HG03280 (cell line): ENCODE measurements around the gene SLC7A7.
A peak's percentile ranks its signal among the peaks of the same experiment; 100 is the strongest.
"Not testable (repeated sequence)": the region's sequence is repeated elsewhere in the genome, so short reads cannot be mapped to it uniquely, and the experiment has no call there.

ENCODE experiments used
- ATAC-seq: cut with Tn5 transposase; IDR thresholded peaks from one replicate; pipeline ENCODE4 v1.9.1; 2021; ENCODE audit warnings: mild to moderate bottlenecking, moderate library complexity; ENCODE audit not compliant: unreplicated experiment

Gene SLC7A7

DNA sequence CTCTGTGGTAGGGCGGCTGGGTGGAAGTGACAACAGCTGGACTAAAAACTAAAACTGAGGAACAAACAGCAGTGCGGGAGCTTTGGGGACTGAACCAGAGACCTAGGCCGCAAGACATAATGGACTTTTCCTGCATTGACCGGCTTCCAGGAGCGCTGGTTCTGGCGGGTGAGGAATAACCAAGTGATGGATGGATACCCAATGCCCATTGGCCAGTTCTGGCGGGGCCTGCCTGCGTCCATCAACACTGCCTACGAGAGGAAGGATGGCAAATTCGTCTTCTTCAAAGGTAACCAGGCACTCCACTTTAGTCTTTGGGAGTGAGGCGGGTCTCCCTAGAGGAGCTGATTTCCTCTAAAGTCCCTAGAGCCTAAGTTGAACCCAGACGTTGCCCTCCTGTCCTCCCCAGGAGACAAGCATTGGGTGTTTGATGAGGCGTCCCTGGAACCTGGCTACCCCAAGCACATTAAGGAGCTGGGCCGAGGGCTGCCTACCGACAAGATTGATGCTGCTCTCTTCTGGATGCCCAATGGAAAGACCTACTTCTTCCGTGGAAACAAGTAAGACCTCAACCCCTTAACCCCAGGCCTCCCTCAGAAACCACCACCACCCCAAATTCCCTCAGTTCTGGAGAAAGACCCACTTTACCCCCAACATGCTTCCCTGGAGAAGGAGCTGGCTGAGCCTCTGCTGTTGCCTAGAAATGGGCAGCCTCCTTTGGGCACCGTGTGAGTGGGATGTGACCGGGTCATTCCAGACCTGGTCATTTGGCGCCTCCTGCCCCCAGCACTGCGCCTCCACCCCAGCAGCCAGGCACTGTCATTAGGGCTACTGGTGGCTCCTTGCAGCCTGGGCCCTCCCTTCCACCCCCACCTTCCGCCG lies 29.2 kb upstream of the SLC7A7 start:
- no peak for ATAC-seq

DNA sequence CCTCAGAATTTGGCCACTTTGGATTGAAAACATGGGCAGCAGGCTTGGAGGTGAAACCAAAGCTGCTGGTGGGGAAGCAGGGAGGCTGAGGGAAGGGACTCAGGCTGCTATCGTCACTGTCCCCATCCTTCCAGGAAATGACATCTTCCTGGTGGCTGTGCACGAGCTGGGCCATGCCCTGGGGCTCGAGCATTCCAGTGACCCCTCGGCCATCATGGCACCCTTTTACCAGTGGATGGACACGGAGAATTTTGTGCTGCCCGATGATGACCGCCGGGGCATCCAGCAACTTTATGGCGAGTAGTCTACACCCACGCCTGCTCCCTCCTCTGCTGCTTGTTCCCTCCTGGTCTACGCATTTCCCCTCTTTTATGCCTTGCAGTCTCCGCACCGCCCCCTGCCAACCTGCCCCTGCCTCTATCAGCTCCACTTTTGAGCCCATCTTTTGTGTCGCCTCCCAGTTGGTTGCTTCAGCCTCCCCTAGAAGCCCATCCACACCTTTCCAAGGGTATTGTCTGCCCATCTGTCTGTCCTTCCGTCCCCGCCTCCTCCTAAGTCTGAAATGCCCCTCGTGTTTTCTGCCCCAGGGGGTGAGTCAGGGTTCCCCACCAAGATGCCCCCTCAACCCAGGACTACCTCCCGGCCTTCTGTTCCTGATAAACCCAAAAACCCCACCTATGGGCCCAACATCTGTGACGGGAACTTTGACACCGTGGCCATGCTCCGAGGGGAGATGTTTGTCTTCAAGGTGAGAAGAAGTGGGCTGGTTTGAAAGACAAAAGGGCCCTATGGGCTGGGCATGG lies 28.1 kb upstream of the SLC7A7 start:
- no peak for ATAC-seq

DNA sequence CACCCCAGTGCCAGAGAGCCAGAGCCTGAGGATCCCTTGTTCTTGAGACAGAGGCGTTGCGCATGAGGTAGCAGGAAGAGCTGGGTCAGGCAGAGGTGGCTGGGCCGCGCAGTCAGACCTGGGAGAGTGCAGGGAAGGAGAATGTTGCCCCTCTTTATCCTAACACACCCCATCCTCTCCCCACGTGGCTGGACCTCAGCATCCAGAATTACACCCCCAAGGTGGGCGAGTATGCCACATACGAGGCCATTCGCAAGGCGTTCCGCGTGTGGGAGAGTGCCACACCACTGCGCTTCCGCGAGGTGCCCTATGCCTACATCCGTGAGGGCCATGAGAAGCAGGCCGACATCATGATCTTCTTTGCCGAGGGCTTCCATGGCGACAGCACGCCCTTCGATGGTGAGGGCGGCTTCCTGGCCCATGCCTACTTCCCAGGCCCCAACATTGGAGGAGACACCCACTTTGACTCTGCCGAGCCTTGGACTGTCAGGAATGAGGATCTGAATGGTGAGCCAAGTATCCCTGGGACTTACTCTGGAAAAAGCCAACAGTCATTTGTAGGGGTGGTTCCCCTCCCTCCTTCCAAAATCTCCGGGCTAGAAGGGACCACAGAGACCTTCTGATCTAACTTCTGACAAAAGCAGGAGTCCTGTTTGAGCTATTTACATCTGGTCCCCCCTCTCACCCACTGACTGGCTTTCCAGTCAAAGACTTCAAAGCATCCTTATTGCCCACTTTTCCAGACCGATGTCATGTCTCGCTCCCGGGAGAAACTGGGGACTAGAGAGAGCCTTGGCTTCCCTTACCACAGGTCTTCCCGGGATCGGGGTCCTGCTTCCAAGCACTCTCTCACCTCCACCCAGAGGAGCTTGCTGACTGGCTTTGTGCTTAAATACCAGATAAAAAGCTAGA lies 27.2 kb upstream of the SLC7A7 start:
- no peak for ATAC-seq

DNA sequence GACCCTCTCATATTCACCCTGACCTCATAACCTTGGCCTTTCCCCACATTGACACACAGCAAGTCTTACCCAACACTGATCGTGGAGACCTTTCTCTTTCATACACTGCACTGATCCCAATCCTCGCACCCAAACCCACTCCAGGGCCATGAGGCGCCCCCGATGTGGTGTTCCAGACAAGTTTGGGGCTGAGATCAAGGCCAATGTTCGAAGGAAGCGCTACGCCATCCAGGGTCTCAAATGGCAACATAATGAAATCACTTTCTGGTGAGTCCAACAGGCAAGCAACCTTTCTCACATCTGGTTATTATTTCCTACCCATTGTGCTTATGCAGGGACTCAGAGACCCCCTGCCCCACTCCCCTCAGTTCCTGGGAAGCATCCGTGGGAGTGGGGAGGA lies 26.5 kb upstream of the SLC7A7 start:
- no peak for ATAC-seq

DNA sequence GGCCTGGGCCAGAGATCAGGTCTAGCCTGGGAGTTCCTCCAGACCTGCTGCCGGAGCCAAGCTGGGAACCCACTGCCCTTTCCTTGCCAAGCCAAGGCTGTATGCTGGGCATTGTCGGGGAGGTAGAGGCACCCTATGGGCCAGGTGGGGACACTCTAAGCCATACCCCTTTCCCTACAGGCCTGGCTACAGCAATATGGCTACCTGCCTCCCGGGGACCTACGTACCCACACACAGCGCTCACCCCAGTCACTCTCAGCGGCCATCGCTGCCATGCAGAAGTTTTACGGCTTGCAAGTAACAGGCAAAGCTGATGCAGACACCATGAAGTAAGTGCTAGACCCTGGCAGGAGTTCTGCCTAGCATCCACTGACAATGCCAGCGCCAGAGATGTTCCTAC lies 26.1 kb upstream of the SLC7A7 start:
- no peak for ATAC-seq

DNA sequence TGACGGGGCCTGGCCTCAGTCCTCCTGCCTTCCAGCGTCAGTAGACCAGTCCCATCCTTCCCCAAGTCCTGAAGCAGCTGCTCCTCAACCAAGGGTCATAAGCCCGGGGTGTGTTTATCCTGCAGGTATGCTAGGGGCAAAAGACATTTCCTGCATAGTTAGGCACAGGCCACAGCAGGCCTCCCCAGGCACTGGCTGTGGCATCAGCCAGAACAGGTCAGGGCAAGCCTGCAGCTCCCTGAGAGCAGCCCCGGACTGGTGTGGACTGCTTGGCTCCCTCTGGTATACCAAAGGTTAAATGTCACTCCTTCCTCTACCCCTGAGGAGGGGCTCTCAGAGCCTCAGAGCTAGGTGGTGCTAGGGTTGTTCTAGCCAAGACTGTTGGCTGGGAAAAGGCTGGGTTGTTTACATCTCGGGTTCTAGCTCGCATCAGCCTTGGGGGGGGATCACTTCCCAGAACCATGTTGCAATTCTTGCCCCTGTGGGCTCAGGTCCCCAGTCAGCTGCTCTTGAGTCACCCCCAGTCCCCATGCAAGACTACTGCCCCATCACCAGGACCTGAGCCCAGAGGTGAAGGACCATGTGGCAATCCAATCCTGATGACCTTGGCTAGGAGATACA lies 24.0 kb upstream of the SLC7A7 start:
- ATAC-seq: no peak

DNA sequence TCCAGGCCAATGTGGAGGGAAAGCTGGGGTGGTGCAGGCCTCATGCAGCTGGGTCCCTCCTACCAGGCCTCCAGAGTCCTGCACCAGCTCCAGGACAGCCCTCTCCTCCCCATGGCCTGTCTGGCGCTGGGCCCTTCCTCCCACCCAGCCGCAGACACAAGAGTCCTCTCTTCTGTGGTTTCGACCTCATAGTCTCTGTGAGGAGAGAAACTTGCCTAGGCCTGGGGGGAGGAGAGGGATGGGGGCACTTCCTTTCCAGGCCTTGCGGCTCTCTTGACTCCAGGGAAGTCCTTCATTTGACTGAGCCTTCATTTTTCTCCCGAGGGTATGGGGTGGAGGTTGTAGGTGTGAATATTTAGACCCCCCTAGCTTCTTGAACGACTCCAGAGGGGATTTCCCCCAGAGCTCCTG lies 23.4 kb upstream of the SLC7A7 start:
- ATAC-seq: no peak

DNA sequence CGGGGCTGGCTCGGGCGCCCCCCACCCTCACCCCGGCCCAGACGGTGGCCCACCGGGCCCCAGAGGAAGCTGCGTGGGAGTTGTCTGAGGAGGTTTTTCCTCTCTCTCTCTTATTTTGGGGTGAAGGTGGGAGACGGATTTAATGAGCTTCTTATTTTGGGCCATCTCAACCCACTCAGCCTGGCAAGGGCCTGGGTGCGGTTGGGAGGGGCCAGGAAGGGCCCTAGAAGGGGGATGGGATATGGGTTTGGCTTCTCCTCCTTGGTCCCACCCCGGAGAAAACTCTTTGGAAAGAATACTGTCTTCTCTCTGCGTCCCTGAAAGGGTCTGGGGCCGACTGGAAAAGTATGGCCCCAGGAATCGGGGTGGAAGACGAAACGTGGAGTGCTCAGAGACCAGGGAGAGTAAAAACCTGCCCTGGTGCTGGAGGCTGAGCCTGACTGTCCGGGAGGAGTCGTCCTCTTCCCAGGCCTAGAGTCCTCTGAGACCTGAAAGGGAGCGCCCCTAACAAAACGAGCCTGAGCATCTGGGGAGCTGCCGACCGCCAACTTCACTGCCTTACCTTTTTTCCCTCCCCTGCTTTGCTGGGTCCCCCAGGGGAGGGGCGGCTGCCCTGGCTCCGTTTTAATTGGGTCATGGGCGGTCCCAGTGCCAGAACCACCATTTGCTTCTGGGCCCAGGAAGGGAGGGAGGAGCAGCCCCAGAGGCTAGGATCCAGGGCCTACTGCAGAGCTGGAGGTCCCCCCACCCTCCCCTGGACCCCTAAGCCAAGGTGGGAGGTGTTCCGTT lies 22.7 kb upstream of the SLC7A7 start:
- ATAC-seq: no peak

DNA sequence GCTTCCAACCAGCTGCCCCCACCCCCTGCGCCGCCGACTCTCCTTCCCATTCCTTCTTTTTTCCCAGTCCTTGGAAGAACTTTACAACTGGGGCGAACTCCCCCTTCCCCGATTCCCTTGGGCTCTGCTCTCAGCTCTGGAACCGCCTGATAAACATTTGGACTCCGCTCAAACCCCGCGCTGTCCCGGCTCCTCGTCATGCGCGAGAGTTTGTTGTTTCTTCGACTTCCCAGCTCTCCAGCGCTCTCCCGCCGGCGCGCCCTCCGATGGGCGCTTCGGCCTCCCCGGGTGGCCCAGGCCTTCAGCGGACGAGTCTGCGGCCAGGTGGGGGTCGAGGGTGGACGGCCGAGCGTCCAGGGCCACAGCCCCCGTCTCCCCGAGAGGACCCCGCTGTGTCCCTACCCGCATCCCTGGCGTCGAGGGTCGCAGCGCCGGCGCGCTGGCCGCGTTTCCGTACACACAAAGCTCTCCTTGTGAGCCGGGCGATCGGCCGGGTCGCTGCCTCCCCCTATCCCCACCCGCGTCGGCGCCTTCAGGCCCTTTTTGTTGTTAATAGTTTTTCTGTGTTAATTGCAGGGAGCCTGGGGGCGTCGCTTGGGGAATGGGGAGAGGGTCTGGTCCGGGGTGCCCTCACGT lies 22.0 kb upstream of the SLC7A7 start:
- no peak for ATAC-seq

DNA sequence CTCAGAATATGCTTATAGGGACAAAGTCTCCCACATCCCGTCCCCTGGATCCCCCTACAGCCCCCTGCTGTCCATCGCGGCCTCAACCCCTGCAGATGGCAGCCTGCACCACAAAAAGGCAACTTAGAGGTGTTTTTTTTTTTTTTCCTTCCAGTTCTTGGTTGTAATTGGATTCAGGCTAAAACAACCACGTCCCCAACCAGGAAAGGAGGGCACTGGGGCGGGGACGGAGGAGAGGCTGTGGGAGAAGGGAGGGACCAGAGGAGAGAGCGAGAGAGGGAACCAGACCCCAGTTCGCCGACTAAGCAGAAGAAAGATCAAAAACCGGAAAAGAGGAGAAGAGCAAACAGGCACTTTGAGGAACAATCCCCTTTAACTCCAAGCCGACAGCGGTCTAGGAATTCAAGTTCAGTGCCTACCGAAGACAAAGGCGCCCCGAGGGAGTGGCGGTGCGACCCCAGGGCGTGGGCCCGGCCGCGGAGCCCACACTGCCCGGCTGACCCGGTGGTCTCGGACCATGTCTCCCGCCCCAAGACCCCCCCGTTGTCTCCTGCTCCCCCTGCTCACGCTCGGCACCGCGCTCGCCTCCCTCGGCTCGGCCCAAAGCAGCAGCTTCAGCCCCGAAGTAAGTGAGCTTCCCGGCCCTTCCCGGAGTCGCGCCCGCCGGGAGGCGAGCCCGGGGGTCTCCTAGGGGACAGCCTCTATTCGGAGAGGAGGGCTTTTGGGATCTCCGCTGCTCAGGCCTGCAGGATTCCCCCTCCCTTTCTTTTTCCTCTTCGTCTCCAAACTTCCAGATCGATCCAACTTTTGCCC lies 21.3 kb upstream of the SLC7A7 start, which contains the start of gene MMP14:
Gene MMP14, plus strand, starts transcription at position 285 of the 813 bp plus-strand sequence. Its CDS starts 233 bp downstream, at position 518.
- ATAC-seq: no peak

DNA sequence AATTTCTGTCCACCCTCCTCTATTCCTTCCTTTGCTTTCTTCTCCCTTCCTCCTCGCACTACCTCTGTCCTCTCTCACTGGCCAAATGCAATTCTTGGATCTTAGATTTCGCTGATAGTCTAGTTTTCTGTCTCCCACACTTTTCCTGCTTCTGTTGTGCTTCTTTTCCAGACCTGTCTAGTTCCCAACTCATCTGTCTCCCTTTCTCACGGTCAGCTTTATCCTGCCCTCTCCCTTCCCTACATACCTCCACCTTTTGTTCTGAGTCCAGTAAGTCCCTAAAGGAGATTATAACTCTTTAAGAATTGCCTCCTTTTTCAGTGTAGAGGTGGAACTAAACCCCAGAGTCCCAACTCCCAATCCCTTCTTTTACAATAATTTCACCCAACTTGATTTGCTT lies 20.3 kb upstream of the SLC7A7 start:
- ATAC-seq: no peak

DNA sequence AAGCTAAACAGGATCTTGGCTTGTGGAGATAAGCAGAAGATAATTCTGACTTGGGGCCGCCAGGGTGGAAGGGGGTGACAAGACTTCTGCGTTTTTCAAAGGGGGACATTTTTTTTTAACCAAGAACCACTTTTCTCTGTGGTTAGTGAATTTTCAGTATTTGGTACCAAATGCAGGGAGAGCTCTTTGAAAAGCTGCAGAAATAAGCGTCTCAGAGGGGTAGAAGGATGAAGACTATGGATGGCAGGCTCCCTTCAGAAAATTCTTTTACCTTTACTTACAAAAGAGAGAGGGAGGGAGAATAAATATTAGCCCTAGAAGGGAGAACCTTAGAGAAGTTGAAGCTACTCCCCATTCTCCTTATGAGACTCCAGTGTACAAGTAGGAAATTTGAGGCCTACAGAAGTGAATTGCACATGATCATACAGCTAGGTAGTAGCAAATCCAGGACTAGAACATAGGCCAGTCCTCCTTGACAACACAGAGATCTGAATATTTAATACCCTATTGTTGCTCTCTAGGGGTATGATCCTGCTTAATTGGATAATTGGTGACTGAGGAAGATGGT lies 15.3 kb upstream of the SLC7A7 start:
- ATAC-seq: no peak

DNA sequence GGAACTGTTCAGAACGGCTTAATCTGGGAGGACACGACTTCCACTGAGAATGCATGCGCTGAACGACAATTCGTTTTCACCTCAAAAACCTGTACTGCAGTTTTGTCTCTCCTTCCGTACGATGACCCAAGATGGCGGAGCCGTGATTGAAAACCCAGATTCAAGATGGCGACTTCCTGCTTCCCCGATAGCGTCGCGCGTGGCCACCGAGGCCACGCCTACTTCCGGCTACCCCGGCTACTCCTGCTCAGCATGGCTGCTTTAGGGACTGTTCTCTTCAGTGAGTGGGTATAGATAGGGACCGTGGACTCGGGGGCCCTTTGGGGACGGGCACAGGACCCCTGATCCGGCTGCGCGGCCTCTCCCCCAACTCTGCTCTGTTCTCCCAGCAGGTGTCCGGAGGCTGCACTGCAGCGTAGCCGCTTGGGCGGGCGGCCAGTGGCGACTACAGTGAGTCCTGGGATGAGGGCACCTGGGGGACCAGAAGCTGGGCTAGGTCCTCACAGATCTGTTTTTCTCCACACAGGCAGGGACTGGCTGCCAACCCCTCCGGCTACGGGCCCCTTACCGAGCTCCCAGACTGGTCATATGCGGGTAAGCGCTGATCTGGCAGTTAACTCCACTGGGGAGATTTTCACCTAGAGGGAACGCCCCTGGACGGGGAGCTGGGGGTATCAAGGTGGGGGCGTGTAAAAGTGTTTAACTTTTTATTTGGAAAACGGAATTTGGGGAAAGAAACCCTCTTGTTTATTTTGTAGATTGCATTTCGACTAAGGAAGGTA lies 14.6 kb upstream of the SLC7A7 start, which contains the start of gene MRPL52:
Gene MRPL52, plus strand, starts transcription at position 227 of the 782 bp plus-strand sequence. Its CDS starts 26 bp downstream, at position 253.
- peak; percentile 88 for ATAC-seq

DNA sequence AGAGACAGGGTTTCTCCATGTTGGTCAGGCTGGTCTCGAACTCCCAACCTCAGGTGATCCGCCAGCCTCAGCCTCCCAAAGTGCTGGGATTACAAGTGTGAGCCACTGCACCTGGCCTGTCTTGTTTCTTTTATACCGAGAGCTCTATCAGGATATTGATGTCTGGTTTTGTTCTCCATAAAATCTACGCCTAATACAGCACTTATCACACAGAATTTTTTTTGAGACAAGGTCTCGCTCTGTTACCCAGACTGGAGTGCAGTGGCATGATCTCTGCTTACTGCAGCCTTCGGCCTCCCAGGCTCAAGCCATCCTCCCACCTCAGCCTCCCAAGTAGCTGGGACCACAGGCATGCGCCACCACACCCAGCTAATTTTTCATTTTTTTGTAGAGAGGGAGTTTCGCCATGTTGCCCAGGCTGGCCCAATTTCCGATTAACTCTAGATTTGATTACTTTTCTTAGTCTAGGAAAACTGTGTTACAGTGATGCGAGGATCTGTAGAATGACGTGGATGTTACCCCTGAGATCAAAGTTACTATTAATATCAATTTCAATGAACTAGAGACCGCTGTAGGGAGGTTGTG lies 13.9 kb upstream of the SLC7A7 start:
- not testable (repeated sequence) for ATAC-seq

DNA sequence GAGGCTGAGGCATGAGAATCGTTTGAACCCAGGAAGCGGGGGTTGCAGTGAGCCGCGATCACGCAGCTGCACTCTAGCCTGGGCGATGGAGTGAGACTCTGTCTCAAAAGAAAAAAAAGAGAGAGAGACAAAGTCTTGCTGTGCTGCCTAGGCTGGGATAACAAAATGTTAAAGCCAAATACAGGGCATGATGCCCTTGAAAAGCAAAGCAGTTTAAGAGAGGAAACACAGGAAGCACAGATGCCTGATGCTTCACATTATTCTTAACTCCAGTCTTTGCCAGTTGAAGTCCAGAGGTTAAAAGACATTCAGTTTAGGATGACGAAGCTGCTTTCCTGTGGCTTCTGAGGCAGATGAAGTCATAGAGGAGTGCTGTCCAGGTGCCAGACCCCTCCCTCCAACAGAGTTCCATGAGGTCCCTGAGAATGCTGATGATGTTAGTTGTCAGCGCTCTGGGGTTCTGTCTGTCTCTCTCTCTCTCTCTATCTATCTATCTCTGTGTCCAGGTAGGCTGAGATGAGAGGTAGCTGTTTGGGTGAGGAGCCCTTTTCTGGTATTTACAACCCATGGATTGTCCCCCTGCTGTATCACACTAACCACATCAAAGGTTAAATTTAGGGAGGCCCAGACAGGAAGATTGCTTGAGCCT lies 9.6 kb upstream of the SLC7A7 start:
- no peak for ATAC-seq

DNA sequence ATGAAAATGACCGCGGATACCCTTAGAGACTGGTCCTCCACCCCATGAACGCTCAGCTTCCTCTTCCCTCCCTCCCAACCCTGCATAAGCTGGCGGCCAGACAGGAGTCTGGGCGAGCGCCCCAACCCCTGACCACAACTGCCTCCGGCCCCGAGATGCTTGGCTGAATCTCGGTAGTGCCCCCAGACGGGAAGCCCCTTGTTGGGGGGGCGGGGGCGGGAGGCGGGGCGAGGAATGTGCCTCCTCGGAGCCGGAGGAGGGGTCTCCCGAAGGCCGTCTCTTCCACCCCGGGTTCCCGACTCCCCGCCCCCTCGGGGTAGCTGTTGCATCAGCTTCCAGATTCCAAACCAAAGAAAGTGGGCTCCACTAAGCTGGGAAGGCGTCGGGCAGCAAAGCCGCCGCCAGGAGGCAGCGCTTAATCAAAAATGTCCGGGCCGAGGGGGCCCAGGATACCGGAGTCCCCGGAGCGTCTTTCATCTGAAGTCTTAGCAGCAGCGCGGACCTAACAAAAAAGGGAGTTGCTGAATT lies 7.4 kb upstream of the SLC7A7 start:
- ATAC-seq: peak; percentile 64
